Mononuclear cell (primary cell): ENCODE measurements around the gene DENND5B. TPM values are rescaled to one million over a fixed set of nuclear protein-coding genes. Genes with fewer than 3 reads are reported as not detected.
"Not testable (repeated sequence)": the region's sequence is repeated elsewhere in the genome, so short reads cannot be mapped to it uniquely, and the experiment has no call there.

Experiments used
- H3K27me3 ChIP-seq: 2 replicates; pipeline ENCODE4 v1.6.0; 2011; ENCODE audit warnings: low read length, control low read depth; ENCODE audit not compliant: insufficient read depth
- H3K4me1 ChIP-seq: 2 replicates; pipeline ENCODE4 v1.5.1; 2011; ENCODE audit warnings: mild to moderate bottlenecking, low read length, control low read depth; ENCODE audit not compliant: insufficient read depth
- H3K4me3 ChIP-seq: 2 replicates; pipeline ENCODE4 v1.5.1; 2011; ENCODE audit warnings: mild to moderate bottlenecking, low read length, moderate library complexity
- H3K9me3 ChIP-seq: 2 replicates; pipeline ENCODE4 v1.5.1; 2011; ENCODE audit warnings: low read depth, mild to moderate bottlenecking, control low read depth, low read length
- total RNA-seq: library from RNA; depleted of rRNA; stranded (reverse); fragments of >200 nt; gene quantifications from one replicate; pipeline ENCODE4 v1.2.3, GENCODE V29; 2012

Gene DENND5B
- total RNA-seq, 1 donor: 4.0 TPM

DNA sequence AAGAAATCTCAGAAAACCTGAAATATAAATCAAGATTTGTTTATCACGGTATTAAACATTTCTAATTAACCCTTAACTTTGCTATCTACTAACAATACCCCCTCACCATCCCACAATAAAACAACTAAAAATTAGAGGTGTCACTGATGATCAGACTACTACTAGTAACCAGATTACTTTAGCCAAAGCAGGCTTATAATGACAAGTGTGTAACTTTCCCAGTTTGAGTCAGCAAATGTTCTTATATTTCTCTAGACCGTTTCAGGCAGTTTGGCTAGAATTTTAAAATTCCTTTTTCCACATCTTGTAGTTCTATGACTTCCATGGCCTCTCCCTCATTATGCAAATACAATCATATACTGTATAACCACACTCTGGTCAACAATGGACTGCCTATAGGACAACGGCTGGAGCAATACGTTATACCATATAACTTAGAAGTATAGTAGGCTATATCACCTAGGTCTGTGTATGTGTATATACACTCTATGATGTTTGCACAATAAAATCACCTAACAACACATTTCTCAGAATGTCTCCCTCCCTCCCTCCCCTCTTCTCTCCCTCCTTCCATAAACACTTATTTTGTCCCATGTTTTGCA, 102.1 kb downstream of the DENND5B start:
- no peaks in the 10 kb centered on the region for H3K4me1 ChIP-seq
- H3K27me3 ChIP-seq: no peaks in the 10 kb centered on the region
- no peaks in the 10 kb centered on the region for H3K9me3 ChIP-seq
- no peak overlapping the region for H3K4me3 ChIP-seq

DNA sequence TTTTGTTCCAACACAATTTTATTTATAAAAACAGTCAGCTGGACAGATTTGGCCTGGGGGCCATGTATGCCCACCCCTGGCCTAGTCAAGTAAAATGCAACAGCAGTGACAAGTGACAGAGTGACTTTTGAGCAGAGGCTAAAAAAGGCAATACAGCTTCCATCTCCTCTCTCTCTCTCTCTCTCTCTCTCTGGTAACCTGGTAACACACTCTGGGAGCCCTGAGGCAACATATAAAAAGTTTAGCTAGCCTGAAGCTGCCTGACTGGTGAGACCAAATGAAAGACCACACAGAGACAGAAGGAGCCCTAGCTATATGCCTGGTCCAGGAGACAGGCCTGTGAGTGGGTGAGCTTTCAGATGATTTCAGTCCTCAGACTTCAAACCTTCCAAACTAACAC, 105.4 kb downstream of the DENND5B start:
- Histone ChIP-seq H3K27me3 (no peaks in the 10 kb centered on the region), H3K9me3 (no peaks in the 10 kb centered on the region), H3K4me1 (no peaks in the 10 kb centered on the region), H3K4me3 (no peak overlapping the region)

DNA sequence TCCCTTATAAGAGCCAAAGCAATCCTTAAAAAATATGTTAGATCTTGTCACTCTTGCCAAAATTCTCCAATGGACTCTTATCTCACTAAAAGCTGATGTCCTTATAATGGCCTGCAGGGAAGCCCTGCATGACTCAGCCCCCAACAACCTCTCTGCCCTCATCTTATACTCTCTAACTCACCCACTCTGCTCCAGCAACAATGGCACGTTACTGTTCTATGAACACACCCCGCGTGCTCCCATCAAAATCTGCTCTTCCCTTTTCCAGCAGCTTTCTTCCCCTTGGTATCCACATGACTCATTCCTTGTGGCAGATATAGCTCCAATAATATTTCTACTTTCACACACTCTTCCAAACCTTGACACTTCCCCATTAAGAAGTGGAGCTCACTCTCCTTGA, 108.1 kb downstream of the DENND5B start:
- Histone ChIP-seq H3K9me3 (no peaks in the 10 kb centered on the region), H3K27me3 (no peaks in the 10 kb centered on the region), H3K4me3 (no peak overlapping the region), H3K4me1 (no peaks in the 10 kb centered on the region)

DNA sequence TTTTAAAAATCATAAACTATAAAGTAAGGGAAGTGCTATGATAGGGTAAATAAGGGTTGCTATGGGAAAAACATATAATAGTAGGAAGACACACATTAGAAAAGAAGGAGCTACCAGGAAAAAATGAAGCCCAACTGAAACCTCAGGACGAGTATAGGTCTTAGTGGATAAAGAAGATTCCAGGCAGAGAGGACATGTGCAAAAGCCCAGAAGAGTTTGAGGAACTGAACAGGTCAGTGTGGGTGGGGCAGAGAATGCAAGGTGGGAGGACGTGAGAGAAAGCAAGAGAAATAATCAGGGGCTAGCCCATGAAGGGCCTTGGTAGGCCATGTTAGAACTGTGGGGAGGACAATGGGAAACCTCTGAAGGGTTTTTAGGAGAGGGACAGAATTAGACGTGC, 109.5 kb downstream of the DENND5B start:
- Histone ChIP-seq H3K4me3 (no peak overlapping the region), H3K4me1 (no peaks in the 10 kb centered on the region), H3K27me3 (no peaks in the 10 kb centered on the region), H3K9me3 (no peaks in the 10 kb centered on the region)

DNA sequence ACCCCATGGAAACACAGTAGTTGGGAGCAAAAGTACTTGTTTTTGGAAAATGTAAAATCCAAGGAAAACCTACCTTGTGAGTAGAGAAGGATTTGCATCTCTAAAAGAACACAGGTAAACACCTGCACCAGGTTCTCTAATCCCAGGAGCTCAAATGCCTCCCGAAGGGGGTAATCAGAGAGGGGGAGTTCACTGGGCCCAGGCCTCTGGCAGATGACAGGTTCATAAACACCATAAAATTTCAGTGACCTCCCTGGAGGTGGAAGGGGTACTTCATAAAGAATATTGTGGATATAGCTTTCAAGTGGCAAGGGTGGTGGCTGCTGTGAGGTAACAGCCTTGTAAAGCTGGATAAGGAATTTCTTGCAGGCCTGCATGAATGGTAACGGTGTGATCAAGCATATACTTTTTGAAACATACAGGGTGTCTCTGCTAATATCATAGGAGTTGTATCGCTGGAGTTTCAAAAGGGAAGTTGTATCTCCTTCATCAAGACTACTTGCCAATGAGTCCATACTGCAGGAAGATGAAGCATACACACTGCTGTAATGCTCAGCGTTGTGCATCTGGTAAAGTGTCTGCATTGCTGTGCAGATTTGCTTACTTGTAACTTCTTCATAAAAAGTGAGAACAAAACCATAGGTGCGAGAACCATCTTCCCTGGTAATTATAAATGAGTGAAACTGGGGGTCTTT, 111.3 kb downstream of the DENND5B start:
- H3K4me1 ChIP-seq: no peaks in the 10 kb centered on the region
- no peaks in the 10 kb centered on the region for H3K27me3 ChIP-seq
- H3K4me3 ChIP-seq: no peak overlapping the region
- no peaks in the 10 kb centered on the region for H3K9me3 ChIP-seq

DNA sequence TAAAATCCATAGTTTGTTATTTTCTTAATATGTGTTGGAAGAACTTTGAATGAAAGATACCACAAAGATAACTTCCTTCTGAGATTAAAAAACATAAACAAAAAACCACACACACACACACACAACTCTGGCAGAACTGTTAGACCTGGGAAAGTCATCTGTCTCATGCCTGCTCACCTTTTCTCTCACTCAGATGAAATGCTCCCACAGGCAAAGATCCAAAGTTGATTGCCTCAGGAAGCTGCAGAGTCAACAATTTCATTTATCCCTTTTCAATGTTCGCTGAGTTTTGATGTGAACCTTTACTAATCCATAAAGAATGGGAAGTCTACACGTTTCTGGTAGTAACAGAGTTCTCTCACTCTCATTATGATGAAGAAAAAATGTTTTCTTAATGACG, 112.0 kb downstream of the DENND5B start:
- Histone ChIP-seq H3K27me3 (no peaks in the 10 kb centered on the region), H3K4me3 (no peak overlapping the region), H3K9me3 (no peaks in the 10 kb centered on the region), H3K4me1 (no peaks in the 10 kb centered on the region)

DNA sequence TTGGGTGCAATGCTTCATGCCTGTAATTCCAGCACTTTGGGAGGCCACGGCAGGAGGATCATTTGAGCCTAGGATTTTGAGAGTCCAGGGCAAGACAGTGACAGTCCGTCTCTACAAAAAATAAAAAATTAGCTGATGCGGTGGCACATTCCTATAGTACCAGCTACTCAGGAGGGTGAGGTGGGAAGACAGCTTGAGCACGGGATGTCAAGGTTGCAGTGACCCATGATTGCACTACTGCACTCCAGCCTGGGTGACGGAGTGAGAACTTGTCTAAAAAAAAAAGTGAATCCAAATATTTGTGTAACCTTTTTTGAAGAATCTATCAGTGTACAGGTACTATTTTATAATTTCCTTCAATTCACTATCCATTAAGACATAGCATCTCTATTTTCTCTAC, 112.5 kb downstream of the DENND5B start:
- H3K4me3 ChIP-seq: no peak overlapping the region
- no peaks in the 10 kb centered on the region for H3K27me3 ChIP-seq
- H3K4me1 ChIP-seq: no peaks in the 10 kb centered on the region
- H3K9me3 ChIP-seq: no peaks in the 10 kb centered on the region

DNA sequence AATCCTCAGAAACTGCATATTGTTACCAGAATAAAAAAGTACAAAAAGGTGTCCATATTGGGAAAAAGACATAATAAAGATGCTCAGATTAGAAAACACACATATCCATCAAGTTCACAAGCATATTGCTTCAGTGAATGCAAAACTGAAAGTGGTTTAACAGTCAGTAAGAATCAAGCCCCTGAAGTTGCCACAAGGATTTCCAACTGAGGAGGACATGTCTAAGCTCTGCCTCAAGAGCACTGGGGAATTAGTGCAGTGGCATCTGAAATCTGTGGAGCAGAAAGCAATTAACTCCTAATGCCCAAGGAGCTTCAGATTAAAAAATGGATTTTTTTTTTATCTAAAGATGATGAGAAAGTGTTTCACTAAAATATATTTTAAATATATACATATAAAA, 113.2 kb downstream of the DENND5B start:
- H3K4me1 ChIP-seq: no peaks in the 10 kb centered on the region
- no peak overlapping the region for H3K4me3 ChIP-seq
- H3K9me3 ChIP-seq: no peaks in the 10 kb centered on the region
- H3K27me3 ChIP-seq: no peaks in the 10 kb centered on the region

DNA sequence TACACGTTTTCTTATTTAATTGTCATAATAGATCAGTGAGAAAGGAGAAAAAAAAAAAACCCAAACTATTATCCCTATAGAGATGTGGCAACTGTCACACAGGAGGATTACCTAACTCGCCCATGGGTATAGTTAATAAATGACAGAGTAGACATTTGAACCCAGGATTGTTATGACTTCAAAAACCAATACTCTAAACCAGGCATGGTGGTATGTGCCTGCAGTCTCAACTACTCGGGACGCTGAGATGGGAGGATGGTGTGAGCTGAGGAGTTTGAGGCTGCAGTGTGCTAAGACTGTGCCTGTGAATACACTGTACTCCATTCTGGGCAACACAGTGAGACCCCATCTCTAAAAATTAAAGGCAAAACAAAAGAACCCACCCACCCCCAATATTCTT, 114.5 kb downstream of the DENND5B start:
- H3K9me3 ChIP-seq: no peaks in the 10 kb centered on the region
- no peak overlapping the region for H3K4me3 ChIP-seq
- no peaks in the 10 kb centered on the region for H3K27me3 ChIP-seq
- H3K4me1 ChIP-seq: no peaks in the 10 kb centered on the region

DNA sequence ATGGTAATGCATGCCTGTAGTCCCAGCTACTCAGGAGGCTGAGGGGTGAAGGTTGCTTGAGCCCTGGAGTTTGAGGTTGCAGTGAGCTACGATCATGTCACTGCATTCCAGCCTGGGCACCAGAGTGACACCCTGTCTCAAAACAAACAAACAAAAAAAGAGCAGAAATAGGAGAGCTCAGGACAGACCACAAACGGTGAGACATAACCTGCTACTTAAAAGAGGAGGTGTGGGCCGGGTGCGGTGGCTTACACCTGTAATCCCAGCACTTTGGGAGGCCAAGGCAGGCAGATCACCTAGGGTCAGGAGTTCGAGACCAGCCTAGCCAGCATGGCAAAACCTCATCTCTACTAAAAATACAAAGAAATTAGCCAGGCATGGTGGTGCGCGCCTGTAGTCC, 115.3 kb downstream of the DENND5B start:
- H3K4me3 ChIP-seq: not testable (repeated sequence)

DNA sequence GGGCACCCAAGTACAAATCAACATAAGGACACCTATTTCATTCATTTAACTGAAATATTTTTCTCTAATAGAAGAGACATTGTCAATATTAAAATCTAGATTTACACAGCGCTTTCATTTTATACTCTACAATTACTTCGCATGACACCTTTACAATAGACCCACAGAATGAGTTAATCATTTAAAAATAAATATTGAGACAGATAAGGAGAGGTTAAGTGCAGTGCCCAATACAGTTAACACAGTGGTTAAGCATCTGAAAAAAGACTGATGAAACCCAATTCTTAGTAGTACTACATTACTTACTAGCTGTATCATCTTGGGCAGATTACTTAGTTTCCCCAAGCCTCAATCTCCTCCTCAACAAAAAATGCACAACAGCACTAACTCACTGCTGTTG, 116.2 kb downstream of the DENND5B start:
- Histone ChIP-seq H3K9me3 (no peaks in the 10 kb centered on the region), H3K27me3 (no peaks in the 10 kb centered on the region), H3K4me1 (no peaks in the 10 kb centered on the region), H3K4me3 (no peak overlapping the region)

More for the DNA sequence above, 115.3 kb downstream of the DENND5B start:
- H3K9me3 ChIP-seq, H3K27me3 ChIP-seq, H3K4me1 ChIP-seq: not testable (repeated sequence)

DNA sequence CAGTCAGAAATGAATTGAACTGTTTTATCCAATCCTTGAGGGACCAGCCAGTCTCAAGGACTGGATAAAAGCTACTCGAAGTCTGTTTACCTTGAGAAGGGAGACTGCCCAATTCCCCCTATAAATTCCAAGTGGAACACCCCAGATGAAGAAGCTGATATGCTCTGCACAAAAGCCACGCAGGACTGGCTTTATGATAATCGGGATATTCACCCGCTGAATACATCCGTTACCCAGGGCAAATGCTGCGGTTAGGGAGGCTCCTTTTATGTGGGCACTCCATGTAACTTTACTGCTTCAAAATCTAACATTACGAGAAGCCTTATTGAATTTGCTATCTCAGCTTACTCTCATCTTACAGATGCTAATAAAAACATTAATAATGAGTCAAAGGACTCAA, 119.1 kb downstream of the DENND5B start:
- Histone ChIP-seq H3K4me1 (no peaks in the 10 kb centered on the region), H3K27me3 (no peaks in the 10 kb centered on the region), H3K4me3 (no peak overlapping the region), H3K9me3 (no peaks in the 10 kb centered on the region)

DNA sequence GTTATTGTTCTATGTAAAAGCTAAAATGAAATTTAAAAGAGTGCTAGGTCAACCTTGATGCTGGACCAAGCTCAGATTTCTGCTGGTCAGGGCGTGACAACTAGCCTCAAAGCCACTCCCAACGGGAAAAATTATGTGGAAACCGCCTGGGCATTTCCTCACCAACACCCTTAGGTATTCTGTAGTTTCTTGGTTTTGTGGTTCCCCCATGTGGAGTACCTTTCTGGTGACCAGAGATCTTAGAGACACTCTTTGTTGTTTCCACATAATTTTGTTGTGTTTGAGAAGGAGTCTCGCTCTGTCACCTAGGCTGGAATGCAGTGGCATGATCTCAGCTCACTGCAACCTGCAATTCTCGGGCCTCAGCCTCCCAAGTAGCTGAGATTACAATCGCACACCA, 119.9 kb downstream of the DENND5B start:
- Histone ChIP-seq H3K4me1 (no peaks in the 10 kb centered on the region), H3K9me3 (no peaks in the 10 kb centered on the region), H3K27me3 (no peaks in the 10 kb centered on the region), H3K4me3 (no peak overlapping the region)

DNA sequence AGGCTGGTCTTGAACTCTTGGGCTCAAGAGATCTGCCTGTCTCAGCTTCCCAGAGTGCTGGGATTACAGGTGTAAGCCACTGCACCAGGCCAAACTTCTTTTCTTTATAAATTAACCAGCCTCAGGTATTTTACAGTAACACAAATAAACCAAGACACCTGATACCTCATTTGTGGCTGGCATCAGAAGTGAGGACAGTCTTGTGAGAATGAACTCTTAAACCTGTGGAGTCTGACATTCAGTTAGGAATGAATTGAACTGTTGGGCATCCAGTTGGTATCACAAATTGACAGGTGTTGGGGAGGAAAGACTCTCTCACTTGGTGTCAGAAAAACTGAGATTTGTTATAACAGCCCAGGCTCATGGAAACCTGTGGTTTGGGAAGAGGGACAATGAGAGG, 120.5 kb downstream of the DENND5B start:
- no peaks in the 10 kb centered on the region for H3K27me3 ChIP-seq
- H3K4me3 ChIP-seq: no peak overlapping the region
- no peaks in the 10 kb centered on the region for H3K4me1 ChIP-seq
- H3K9me3 ChIP-seq: no peaks in the 10 kb centered on the region

DNA sequence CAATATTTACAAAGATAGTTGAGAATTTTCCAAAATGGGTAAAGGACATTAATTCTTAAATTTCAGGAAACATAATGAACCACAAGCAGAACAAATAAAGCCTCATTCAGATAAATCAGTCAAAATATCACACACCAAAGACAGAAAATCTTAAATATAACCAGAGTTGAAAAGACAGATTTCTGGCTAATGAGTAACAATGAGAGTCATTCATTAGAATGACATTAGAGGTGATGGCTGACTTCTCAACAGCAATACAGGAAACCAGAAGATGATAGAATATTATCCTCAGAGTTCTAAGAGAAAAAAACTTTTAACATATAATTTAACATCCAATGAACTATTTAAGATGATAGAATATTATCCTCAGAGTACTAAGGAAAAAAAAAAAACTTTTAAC, 124.2 kb downstream of the DENND5B start:
- Histone ChIP-seq H3K27me3 (no peaks in the 10 kb centered on the region), H3K4me3 (no peak overlapping the region), H3K4me1 (no peaks in the 10 kb centered on the region), H3K9me3 (no peaks in the 10 kb centered on the region)

DNA sequence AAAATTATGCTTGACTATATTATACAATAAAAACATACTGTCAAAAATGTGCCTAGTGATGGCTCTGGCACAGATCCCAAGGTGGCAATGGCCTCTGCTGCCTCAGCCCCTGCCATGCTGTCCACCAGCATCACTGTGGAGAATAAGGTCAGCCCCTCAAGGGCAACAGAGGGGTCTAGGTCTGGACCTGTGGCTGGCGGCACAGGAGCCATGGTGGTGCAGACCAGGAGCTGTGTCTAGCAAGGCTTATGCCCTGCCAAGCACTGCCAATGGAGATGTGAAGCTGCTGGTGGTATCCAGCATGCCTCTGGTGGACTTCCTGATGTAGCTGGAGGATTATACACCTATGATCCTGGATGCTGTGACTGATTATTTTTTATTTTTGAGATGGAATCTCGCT, 125.9 kb downstream of the DENND5B start:
- Histone ChIP-seq H3K4me1 (no peaks in the 10 kb centered on the region), H3K9me3 (no peaks in the 10 kb centered on the region), H3K4me3 (no peak overlapping the region), H3K27me3 (no peaks in the 10 kb centered on the region)
